ENCODE results near the gene ZFYVE26.
"Not testable (repeated sequence)": the region's sequence is repeated elsewhere in the genome, so short reads cannot be mapped to it uniquely, and the experiment has no call there.

The ZFYVE26 gene

GRCh38 chr14:67749341-67750084 is 66.9 kb downstream of the ZFYVE26 start:
- DNase-seq: no peak

GRCh38 chr14:67748312-67748711 is 68.1 kb downstream of the ZFYVE26 start:
- DNase-seq: no peak

- DNase-seq: no peak
Observed at GRCh38 chr14:67746927-67747326, 69.5 kb downstream of the ZFYVE26 start.

GRCh38 chr14:67744046-67744445 is 72.3 kb downstream of the ZFYVE26 start:
- no peak for DNase-seq

- peak; percentile 24 for DNase-seq
Observed at GRCh38 chr14:67738740-67739504, 77.5 kb downstream of the ZFYVE26 start.

- DNase-seq: no peak
Observed at GRCh38 chr14:67736771-67737170, 79.6 kb downstream of the ZFYVE26 start.

GRCh38 chr14:67735336-67736147 is 80.8 kb downstream of the ZFYVE26 start:
- DNase-seq: no peak

- no peak for DNase-seq
Observed at GRCh38 chr14:67734675-67735074, 81.7 kb downstream of the ZFYVE26 start.

GRCh38 chr14:67733616-67734015 is 82.8 kb downstream of the ZFYVE26 start:
- no peak for DNase-seq

- no peak for DNase-seq
Observed at GRCh38 chr14:67729072-67729885, 87.1 kb downstream of the ZFYVE26 start.

GRCh38 chr14:67728258-67728657 is 88.1 kb downstream of the ZFYVE26 start:
- no peak for DNase-seq

- no peak for DNase-seq
Observed at GRCh38 chr14:67727361-67727760, 89.0 kb downstream of the ZFYVE26 start.

GRCh38 chr14:67725171-67725570 is 91.2 kb downstream of the ZFYVE26 start:
- no peak for DNase-seq

- DNase-seq: no peak
Observed at GRCh38 chr14:67722293-67722692, 94.1 kb downstream of the ZFYVE26 start.

GRCh38 chr14:67721875-67722274 is 94.5 kb downstream of the ZFYVE26 start:
- DNase-seq: no peak

GRCh38 chr14:67719866-67720265 is 96.5 kb downstream of the ZFYVE26 start:
- DNase-seq: no peak

GRCh38 chr14:67719385-67719784 is 97.0 kb downstream of the ZFYVE26 start:
- DNase-seq: not testable (repeated sequence)

GRCh38 chr14:67718265-67718664 is 98.1 kb downstream of the ZFYVE26 start:
- DNase-seq: no peak

GRCh38 chr14:67717048-67717447 is 99.3 kb downstream of the ZFYVE26 start:
- DNase-seq: no peak

GRCh38 chr14:67710209-67710608 is 106.2 kb downstream of the ZFYVE26 start:
- DNase-seq: no peak

- DNase-seq: not testable (repeated sequence)
Observed at GRCh38 chr14:67709796-67710195, 106.6 kb downstream of the ZFYVE26 start.

GRCh38 chr14:67709346-67709745 is 107.0 kb downstream of the ZFYVE26 start:
- not testable (repeated sequence) for DNase-seq
